Hepatocyte (in vitro differentiated cells): ENCODE data around the gene PROC. TPM values are rescaled to one million over a fixed set of nuclear protein-coding genes. Genes with fewer than 3 reads are reported as not detected.

Experiments
- DNase-seq: peaks from one replicate; pipeline ENCODE4 v3.0.0-alpha.2; 2016; ENCODE audit warnings: low spot score
- H2AFZ ChIP-seq: fragments of 200-600 bp; sonication (generic); 2 replicates; pipeline ENCODE4 v1.6.0; 2016; ENCODE audit warnings: antibody characterized with exemption, mild to moderate bottlenecking
- H3K27ac ChIP-seq: fragments of 200-600 bp; sonication (generic); 2 replicates; pipeline ENCODE4 v1.5.1; 2016; ENCODE audit warnings: mild to moderate bottlenecking
- H3K27me3 ChIP-seq: fragments of 200-600 bp; sonication (generic); 2 replicates; pipeline ENCODE4 v1.6.1; 2016
- H3K36me3 ChIP-seq: fragments of 200-600 bp; sonication (generic); replicated peaks from 2 replicates; pipeline ENCODE4 v1.5.1; 2016; ENCODE audit warnings: low read depth; ENCODE audit not compliant: insufficient read depth
- H3K4me1 ChIP-seq: fragments of 200-600 bp; sonication (generic); 2 replicates; pipeline ENCODE4 v1.5.1; 2016; ENCODE audit warnings: mild to moderate bottlenecking, moderate library complexity; ENCODE audit not compliant: insufficient read depth
- H3K4me2 ChIP-seq: fragments of 200-600 bp; sonication (generic); 2 replicates; pipeline ENCODE4 v1.6.0; 2016
- H3K4me3 ChIP-seq: fragments of 200-600 bp; sonication (generic); 2 replicates; pipeline ENCODE4 v1.5.1; 2016; ENCODE audit warnings: mild to moderate bottlenecking
- H3K79me2 ChIP-seq: fragments of 200-600 bp; sonication (generic); 2 replicates; pipeline ENCODE4 v1.6.0; 2017; ENCODE audit warnings: mild to moderate bottlenecking
- H3K9me2 ChIP-seq: fragments of 200-600 bp; sonication (generic); replicated peaks from 2 replicates; pipeline ENCODE4 v1.6.0; 2017; ENCODE audit warnings: mild to moderate bottlenecking; ENCODE audit not compliant: insufficient read depth
- H3K9me3 ChIP-seq: fragments of 200-600 bp; sonication (generic); 2 replicates; pipeline ENCODE4 v1.5.1; 2016; ENCODE audit warnings: low read depth, mild to moderate bottlenecking
- H4K20me1 ChIP-seq: fragments of 200-600 bp; sonication (generic); 2 replicates; pipeline ENCODE4 v1.6.0; 2016; ENCODE audit warnings: mild to moderate bottlenecking; ENCODE audit not compliant: insufficient read depth, poor library complexity, severe bottlenecking
- EZH2 ChIP-seq: fragments of 200-600 bp; sonication (generic); IDR thresholded peaks from 2 replicates; pipeline ENCODE4 v1.6.1; 2016; ENCODE audit warnings: antibody characterized with exemption, mild to moderate bottlenecking, borderline replicate concordance
- EZH2phosphoT487 ChIP-seq: fragments of 200-600 bp; sonication (generic); IDR thresholded peaks from one replicate; pipeline ENCODE4 v1.6.1; 2018; ENCODE audit warnings: antibody characterized with exemption, mild to moderate bottlenecking, low read depth, moderate library complexity; ENCODE audit not compliant: unreplicated experiment, severe bottlenecking
- WGBS: methylation state at CpG from one replicate; pipeline ENCODE4 v1.1.6; 2016; ENCODE audit warnings: low lambda C conversion rate; ENCODE audit errors: missing lambda C conversion rate; 5-methylcytosine and 5-hydroxymethylcytosine counted together
- polyA plus RNA-seq: library from polyadenylated mRNA; unstranded; fragments of >200 nt; fragmentation: Nextera tagmentation; extraction: Ambion mirVana; gene quantifications from 2 replicates; pipeline ENCODE4 v1.2.1, GENCODE V29; 2016
- total RNA-seq: library from RNA; depleted of rRNA; stranded (reverse); fragments of >200 nt; gene quantifications from 2 replicates; pipeline ENCODE4 v1.2.3, GENCODE V29; 2014
- TF ChIP-seq, protein P1 (sequence below): fragments of 200-600 bp; sonication (generic); IDR thresholded peaks from 2 replicates; pipeline ENCODE4 v1.5.1; 2016; ENCODE audit warnings: antibody characterized with exemption, mild to moderate bottlenecking; ENCODE audit not compliant: poor library complexity

PROC gene
- total and polyA plus RNA-seq, 2 experiments from 2014 or later, result 42.6 to 70.2 TPM

DNA sequence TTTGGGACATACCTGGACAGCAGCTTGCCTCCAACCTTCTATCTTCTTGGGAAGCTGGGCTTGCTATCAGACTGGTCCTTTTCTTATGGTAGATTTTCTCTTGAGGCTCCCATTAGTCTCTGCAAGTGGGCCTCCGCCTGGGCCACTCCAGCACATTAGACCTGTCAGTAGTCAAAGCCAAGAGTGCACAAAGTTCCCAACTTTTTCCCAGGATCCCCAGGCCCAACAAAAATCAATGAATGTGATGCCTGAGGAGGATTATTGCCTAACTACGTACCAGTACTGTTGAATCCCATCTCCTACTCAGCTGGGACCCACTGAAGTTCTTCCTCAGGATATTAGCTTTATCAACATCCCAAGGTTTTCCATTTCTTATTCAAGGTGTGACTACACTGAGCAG is 51.7 kb downstream of the PROC start:
- H3K4me2 ChIP-seq, result no peak overlapping the region
- TF ChIP-seq EZH2phosphoT487, result no peak
- TF ChIP-seq EZH2, result no peak
- TF ChIP-seq, protein P1, sequence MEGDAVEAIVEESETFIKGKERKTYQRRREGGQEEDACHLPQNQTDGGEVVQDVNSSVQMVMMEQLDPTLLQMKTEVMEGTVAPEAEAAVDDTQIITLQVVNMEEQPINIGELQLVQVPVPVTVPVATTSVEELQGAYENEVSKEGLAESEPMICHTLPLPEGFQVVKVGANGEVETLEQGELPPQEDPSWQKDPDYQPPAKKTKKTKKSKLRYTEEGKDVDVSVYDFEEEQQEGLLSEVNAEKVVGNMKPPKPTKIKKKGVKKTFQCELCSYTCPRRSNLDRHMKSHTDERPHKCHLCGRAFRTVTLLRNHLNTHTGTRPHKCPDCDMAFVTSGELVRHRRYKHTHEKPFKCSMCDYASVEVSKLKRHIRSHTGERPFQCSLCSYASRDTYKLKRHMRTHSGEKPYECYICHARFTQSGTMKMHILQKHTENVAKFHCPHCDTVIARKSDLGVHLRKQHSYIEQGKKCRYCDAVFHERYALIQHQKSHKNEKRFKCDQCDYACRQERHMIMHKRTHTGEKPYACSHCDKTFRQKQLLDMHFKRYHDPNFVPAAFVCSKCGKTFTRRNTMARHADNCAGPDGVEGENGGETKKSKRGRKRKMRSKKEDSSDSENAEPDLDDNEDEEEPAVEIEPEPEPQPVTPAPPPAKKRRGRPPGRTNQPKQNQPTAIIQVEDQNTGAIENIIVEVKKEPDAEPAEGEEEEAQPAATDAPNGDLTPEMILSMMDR, result no peak
- H3K4me3 ChIP-seq, result no peak overlapping the region
- no peaks in the 10 kb centered on the region for H3K36me3 ChIP-seq
- DNase-seq, result no peak
- H3K27ac ChIP-seq, result no peak overlapping the region
- H2AFZ ChIP-seq, result no peak overlapping the region
- no peaks in the 10 kb centered on the region for H3K27me3 ChIP-seq
- H3K79me2 ChIP-seq, result no peaks in the 10 kb centered on the region
- H3K9me2 ChIP-seq, result no peaks in the 10 kb centered on the region
- H4K20me1 ChIP-seq, result no peaks in the 10 kb centered on the region
- H3K9me3 ChIP-seq, result no peaks in the 10 kb centered on the region
- 97% methylated on average over 2 of the region's 2 CpGs for WGBS
- no peaks in the 10 kb centered on the region for H3K4me1 ChIP-seq

DNA sequence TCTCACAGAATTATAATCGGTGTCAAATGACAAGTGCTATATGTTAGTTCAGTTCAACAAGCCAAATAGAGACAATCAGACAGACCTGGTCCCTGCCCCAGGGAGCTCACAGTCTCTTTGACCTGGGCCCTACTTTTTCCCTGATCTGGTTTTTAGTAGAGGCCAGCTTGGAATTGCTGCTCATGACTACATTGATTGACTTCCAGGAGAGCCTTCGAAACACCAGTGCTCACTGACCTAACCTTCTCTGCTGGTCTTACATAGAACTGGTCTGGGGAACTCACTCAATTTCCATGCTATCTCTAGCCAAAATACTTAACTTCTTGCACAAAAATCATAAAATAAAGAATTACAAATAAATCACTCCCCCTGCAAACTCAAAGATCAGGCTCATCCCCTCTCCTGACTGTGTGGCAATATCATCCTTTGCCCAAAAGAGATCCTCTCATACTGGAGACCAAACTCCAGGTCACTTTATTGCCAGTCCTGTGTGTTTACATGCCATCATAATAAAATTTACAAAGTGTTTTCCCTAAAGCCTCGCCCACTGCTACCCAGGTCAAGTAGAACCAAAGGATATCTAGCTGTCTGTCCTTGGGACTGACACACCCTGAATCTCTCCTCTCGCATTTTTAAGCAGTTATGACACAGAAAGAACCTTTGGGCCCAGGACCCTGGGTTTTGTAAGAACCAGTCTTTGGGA is 53.2 kb downstream of the PROC start:
- no peak overlapping the region for H3K4me3 ChIP-seq
- H3K27me3 ChIP-seq, result no peaks in the 10 kb centered on the region
- H3K4me2 ChIP-seq, result no peak overlapping the region
- no peaks in the 10 kb centered on the region for H3K4me1 ChIP-seq
- TF ChIP-seq, protein P1, result no peak
- no peak for TF ChIP-seq EZH2phosphoT487
- peak overlapping the region; percentile 8 for H3K27ac ChIP-seq
- WGBS, result 82% methylated on average over 4 of the region's 4 CpGs
- no peak for DNase-seq
- H3K36me3 ChIP-seq, result no peaks in the 10 kb centered on the region
- no peaks in the 10 kb centered on the region for H3K79me2 ChIP-seq
- no peaks in the 10 kb centered on the region for H3K9me2 ChIP-seq
- H2AFZ ChIP-seq, result no peak overlapping the region
- no peaks in the 10 kb centered on the region for H3K9me3 ChIP-seq
- no peaks in the 10 kb centered on the region for H4K20me1 ChIP-seq

DNA sequence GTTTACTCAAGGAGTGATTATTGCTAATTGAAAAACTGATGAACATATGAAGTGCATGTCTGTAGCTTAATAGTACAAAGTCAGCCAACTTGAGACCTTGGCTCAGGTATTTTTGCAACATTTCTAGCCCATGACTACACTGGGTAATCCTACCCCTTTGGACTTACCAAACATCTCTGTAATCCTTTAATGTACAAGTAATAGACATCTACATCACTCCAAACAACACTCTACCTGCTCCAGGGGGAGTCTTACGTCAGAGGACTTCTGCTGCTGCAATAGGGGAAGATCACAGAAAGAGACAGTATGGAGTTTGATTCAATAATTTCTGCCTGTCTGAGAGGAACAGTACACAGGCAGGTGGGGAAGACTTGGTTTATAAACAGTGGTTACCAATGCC is 54.0 kb downstream of the PROC start:
- Histone ChIP-seq H3K27me3 (no peaks in the 10 kb centered on the region), H3K4me2 (no peak overlapping the region), H4K20me1 (no peaks in the 10 kb centered on the region), H3K36me3 (no peaks in the 10 kb centered on the region), H3K4me3 (no peak overlapping the region), H3K27ac (peak overlapping the region; percentile 8), H3K4me1 (no peaks in the 10 kb centered on the region), H2AFZ (no peak overlapping the region), H3K79me2 (no peaks in the 10 kb centered on the region), H3K9me3 (no peaks in the 10 kb centered on the region), H3K9me2 (no peaks in the 10 kb centered on the region)
- no peak for DNase-seq
- 79% methylated on average over 1 of the region's 1 CpG for WGBS
- no peak for TF ChIP-seq EZH2
- no peak for TF ChIP-seq EZH2phosphoT487
- TF ChIP-seq, protein P1, result no peak
